Measurements from ENCODE around the gene CNDP1.

DNA sequence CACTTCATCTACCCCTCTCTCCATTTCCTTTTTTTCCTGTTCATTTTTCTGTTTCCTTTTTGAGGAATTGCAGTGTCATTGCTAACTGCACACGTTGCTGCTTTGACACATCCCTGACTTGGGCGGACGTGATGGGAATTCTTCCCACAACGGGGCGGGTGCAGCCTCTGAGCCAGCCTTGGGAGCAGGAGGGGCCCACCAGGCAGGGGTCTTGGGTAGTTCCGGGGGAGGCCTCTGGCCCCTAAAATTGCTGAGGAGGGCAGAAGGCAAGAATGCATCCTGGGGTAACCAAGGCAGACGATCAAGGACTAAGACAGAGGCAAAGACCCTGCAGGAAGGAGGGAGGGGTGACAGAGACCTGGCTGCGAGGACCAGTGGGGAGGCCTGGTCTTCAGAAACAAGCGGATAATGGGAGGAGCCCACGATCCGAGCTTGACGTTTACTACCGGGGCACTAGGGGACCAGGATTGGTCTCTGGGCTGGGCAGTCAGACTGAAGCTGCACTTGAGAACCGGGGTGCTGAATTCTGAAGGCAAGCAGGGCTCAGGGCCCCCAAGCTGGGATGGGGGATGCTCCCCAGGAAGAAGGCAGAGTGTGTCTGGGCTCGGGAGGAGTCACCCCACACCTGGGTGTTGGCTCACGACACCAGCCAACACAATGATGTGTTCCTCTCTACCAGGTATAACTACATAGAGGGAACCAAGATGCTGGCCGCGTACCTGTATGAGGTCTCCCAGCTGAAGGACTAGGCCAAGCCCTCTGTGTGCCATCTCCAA is 14.8 kb upstream of the CNDP1 start:
- TF ChIP-seq, protein P1, sequence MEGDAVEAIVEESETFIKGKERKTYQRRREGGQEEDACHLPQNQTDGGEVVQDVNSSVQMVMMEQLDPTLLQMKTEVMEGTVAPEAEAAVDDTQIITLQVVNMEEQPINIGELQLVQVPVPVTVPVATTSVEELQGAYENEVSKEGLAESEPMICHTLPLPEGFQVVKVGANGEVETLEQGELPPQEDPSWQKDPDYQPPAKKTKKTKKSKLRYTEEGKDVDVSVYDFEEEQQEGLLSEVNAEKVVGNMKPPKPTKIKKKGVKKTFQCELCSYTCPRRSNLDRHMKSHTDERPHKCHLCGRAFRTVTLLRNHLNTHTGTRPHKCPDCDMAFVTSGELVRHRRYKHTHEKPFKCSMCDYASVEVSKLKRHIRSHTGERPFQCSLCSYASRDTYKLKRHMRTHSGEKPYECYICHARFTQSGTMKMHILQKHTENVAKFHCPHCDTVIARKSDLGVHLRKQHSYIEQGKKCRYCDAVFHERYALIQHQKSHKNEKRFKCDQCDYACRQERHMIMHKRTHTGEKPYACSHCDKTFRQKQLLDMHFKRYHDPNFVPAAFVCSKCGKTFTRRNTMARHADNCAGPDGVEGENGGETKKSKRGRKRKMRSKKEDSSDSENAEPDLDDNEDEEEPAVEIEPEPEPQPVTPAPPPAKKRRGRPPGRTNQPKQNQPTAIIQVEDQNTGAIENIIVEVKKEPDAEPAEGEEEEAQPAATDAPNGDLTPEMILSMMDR (conservative IDR thresholded peaks at IDR 0.05 in 1 of 2, IDR thresholded peaks at IDR 0.05 in 1 of 2; ENCODE audit: extremely low read depth in 1 of 2, insufficient read depth in 1 of 2, low read depth in 1 of 2, low read length in 2 of 2): no peak
- TF ChIP-seq EZH2 (IDR thresholded peaks at IDR 0.05; ENCODE audit: borderline replicate concordance, low read length): no peak
